Measurements from ENCODE around the gene POLG.
"Not testable (repeated sequence)": the region's sequence is repeated elsewhere in the genome, so short reads cannot be mapped to it uniquely, and the experiment has no call there.

POLG gene

GRCh38 chr15:89291934-89292438, 42.6 kb downstream of the POLG start:
- Histone ChIP-seq H3K36me3 (ENCODE audit: control insufficient read depth, insufficient read depth, low read length) (peaks cover 13% of the 10 kb centered on the region), H3K4me3 (replicated peaks; ENCODE audit: low read depth, low read length) (no peak overlapping the region), H3K27me3 (replicated peaks; ENCODE audit: control insufficient read depth, insufficient read depth, low read length) (no peaks in the 10 kb centered on the region)
- DNase-seq (ENCODE audit: extremely low read depth, insufficient read length): no peak
- TF ChIP-seq CTCF (IDR thresholded peaks at IDR 0.05; ENCODE audit: insufficient read depth, low read length, poor library complexity, severe bottlenecking): no peak

- TF ChIP-seq CTCF (IDR thresholded peaks at IDR 0.05; ENCODE audit: insufficient read depth, low read length, poor library complexity, severe bottlenecking): no peak
- Histone ChIP-seq H3K27me3 (replicated peaks; ENCODE audit: control insufficient read depth, insufficient read depth, low read length) (no peaks in the 10 kb centered on the region), H3K36me3 (ENCODE audit: control insufficient read depth, insufficient read depth, low read length) (peaks cover 7% of the 10 kb centered on the region), H3K4me3 (replicated peaks; ENCODE audit: low read depth, low read length) (no peak overlapping the region)
- DNase-seq (ENCODE audit: extremely low read depth, insufficient read length): no peak
These were observed 51.4 kb downstream of the POLG start for GRCh38 chr15:89283201-89283600.

GRCh38 chr15:89282631-89283030, 52.0 kb downstream of the POLG start:
- Histone ChIP-seq H3K4me3 (replicated peaks; ENCODE audit: low read depth, low read length) (no peak overlapping the region), H3K36me3 (ENCODE audit: control insufficient read depth, insufficient read depth, low read length) (peaks cover 4% of the 10 kb centered on the region), H3K27me3 (replicated peaks; ENCODE audit: control insufficient read depth, insufficient read depth, low read length) (no peaks in the 10 kb centered on the region)
- no peak for DNase-seq (ENCODE audit: extremely low read depth, insufficient read length)
- no peak for TF ChIP-seq CTCF (IDR thresholded peaks at IDR 0.05; ENCODE audit: insufficient read depth, low read length, poor library complexity, severe bottlenecking)

- Histone ChIP-seq H3K4me3 (replicated peaks; ENCODE audit: low read depth, low read length) (no peak overlapping the region), H3K36me3 (ENCODE audit: control insufficient read depth, insufficient read depth, low read length) (no peaks in the 10 kb centered on the region; the same call in 1 of the 2 replicates)
- DNase-seq (ENCODE audit: extremely low read depth, insufficient read length): no peak
These were observed 56.3 kb downstream of the POLG start for GRCh38 chr15:89278307-89278706.

GRCh38 chr15:89277281-89277680, 57.3 kb downstream of the POLG start:
- not testable (repeated sequence) for H3K4me3 ChIP-seq (replicated peaks; ENCODE audit: low read depth, low read length); H3K36me3 ChIP-seq (ENCODE audit: control insufficient read depth, insufficient read depth, low read length); DNase-seq (ENCODE audit: extremely low read depth, insufficient read length); H3K27me3 ChIP-seq (replicated peaks; ENCODE audit: control insufficient read depth, insufficient read depth, low read length)

More at GRCh38 chr15:89278307-89278706, 56.3 kb downstream of the POLG start:
- H3K27me3 ChIP-seq (replicated peaks; ENCODE audit: control insufficient read depth, insufficient read depth, low read length): no peaks in the 10 kb centered on the region
- no peak for TF ChIP-seq CTCF (IDR thresholded peaks at IDR 0.05; ENCODE audit: insufficient read depth, low read length, poor library complexity, severe bottlenecking)
